Stimulated activated CD8-positive, alpha-beta memory T cell treated with anti-CD3 and anti-CD28 coated beads, Interleukin-12 subunit alpha, Interleukin-12 subunit beta, amount 100 ng/mL, for 1 hour (primary cell): ENCODE measurements around the gene HYDIN.
"Not testable (repeated sequence)": the region's sequence is repeated elsewhere in the genome, so short reads cannot be mapped to it uniquely, and the experiment has no call there.

Experiments used
- DNase-seq: peaks from one replicate; pipeline ENCODE4 v3.0.0-alpha.2; 2020; ENCODE audit warnings: low read depth

The HYDIN gene

DNA sequence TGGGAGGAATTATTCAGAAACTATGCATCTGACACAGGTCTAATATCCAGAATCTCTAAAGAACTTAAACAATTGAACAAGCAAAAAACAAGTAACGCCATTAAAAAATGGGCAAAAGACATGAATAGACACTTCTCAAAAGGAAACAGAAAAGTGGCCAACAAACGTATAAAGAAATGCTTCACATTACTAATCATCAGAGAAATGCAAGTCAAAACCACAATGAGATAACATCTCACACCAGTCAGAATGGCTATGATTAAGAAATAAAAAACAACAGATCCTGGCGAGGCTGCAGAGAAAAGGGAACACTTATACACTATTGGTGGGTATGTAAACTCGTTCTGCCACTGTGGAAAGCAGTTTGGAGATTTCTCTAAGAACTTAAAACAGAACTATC lies 379.2 kb downstream of the HYDIN start:
- DNase-seq, result not testable (repeated sequence)

DNA sequence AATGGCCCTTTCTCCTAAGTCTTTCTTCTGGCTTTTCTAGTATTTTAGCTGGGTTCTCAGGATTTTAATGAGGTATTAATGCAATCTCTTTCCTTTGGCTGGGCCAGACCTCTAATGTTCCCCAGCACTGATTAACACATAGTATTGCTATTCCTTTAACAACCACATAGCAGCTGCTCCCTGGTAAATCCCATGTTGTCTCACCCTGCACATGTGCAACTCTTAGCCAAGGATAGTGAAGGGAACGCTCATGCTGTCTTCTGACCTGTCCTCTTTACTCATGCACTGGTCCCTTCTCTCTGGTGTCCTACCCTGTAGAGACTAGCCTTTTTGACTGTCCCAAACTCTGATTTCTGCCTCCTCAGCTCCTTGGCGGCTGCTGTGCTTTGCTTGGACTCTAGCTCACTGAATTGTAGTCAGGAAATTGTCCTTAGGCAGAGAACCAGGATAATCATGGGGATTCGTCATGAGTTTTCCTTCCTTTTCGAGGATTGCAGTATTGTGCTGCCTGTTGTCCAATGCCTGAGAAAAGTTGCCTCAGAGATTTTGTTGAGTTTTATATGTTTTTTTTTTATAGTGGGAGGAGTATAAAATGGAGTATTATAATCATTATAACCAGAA lies 406.9 kb downstream of the HYDIN start:
- DNase-seq, result not testable (repeated sequence)

GRCh38 chr16:70822734-70823133 lies 407.8 kb downstream of the HYDIN start:
- not testable (repeated sequence) for DNase-seq

- not testable (repeated sequence) for DNase-seq
Measured at GRCh38 chr16:70818088-70818487, 412.4 kb downstream of the HYDIN start.

DNA sequence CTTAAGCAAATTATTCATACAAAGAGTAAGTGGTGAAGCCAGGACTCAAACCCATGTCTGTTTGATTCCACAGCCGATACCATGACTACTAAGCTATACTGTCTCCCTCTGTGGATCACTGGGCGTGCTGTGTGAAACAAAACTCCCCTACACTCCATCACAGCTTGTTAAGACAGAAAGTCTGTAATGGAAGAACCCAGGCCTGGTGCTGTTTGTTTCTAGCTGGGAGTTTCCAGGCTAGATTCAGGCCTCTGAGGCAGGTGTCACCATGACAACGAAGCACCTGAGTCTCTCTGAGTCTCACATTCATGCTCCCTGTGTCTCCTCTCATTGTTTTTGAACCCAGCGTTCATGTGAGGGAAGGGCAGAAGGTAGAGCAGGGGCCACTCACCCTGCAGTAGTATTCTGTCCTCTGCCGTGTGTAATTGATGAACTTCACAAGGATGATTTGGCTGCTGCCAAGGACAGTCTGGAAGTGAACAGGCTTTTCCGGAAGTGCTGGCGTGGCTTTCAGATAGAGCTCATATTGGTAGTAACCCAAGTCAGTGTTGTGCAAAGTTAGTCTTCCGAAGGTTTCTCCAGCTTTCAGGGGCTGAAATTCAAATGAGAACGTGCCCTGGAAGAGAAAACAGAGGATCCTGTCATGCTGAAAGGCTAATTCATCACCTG lies 421.0 kb downstream of the HYDIN start:
- no peak for DNase-seq

- DNase-seq, result no peak
Measured at GRCh38 chr16:70808371-70808770, 422.2 kb downstream of the HYDIN start.

GRCh38 chr16:70805787-70806186 lies 424.7 kb downstream of the HYDIN start:
- DNase-seq, result no peak

- DNase-seq, result no peak
Measured at GRCh38 chr16:70805380-70805779, 425.1 kb downstream of the HYDIN start.

GRCh38 chr16:70804734-70805169 lies 425.8 kb downstream of the HYDIN start:
- no peak for DNase-seq

DNA sequence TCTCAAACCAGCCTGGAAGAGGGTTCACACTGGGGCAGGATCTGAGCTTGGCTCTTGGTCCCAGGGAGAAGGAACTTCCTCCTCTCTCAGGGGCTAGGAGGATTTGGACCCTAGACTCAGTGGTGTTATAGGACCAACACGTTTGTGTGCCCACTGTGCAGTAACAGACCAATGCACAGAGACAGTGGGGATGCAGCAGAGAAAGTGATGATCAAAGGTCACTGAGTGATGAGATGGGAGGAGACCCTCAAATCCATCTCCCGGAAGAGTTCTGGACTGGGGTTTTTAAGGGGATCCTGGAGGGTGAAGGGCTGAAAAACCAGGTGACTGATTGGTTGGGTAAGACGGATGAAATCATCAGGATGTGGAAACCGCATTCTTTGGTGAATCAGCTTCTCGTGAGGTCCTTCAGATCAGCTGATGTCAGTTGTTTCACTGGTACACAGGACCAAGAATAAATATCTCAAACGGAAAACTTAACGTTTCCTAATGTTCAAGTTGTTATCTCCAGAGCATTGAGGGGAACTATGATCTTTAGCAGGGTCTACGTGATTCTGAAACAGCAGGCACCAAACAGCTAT lies 426.3 kb downstream of the HYDIN start:
- DNase-seq, result no peak

- no peak for DNase-seq
Measured at GRCh38 chr16:70803319-70803718, 427.2 kb downstream of the HYDIN start.

DNA sequence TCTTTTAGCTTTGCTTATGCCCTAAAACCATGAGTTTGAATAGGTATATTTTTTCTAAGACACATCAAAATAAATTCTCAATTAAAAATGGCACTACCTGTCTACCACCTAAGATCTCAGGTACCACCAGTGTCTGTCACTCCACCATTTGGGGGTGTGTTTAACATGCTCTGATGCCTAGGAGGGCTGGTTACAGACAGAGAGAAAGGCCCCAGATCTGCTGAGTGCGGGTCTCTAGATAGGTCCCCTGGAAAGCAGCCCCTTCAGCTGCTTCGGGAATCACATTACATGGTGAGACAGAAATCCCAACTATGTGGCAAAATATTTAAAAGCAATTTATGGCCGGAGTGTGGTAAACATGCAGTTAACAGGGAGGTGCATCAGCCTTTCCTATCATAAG lies 428.9 kb downstream of the HYDIN start:
- DNase-seq, result no peak

GRCh38 chr16:70800781-70801480 lies 429.6 kb downstream of the HYDIN start, which contains the start of gene VAC14:
Gene VAC14 (minus strand): TSS chr16:70801158. CDS start chr16:70800900, 258 bp downstream.
- peak; percentile 94 for DNase-seq

GRCh38 chr16:70800311-70800710 lies 430.2 kb downstream of the HYDIN start:
- no peak for DNase-seq

GRCh38 chr16:70796301-70796700 lies 434.2 kb downstream of the HYDIN start:
- DNase-seq, result no peak

GRCh38 chr16:70795296-70795912 lies 435.1 kb downstream of the HYDIN start:
- no peak for DNase-seq

DNA sequence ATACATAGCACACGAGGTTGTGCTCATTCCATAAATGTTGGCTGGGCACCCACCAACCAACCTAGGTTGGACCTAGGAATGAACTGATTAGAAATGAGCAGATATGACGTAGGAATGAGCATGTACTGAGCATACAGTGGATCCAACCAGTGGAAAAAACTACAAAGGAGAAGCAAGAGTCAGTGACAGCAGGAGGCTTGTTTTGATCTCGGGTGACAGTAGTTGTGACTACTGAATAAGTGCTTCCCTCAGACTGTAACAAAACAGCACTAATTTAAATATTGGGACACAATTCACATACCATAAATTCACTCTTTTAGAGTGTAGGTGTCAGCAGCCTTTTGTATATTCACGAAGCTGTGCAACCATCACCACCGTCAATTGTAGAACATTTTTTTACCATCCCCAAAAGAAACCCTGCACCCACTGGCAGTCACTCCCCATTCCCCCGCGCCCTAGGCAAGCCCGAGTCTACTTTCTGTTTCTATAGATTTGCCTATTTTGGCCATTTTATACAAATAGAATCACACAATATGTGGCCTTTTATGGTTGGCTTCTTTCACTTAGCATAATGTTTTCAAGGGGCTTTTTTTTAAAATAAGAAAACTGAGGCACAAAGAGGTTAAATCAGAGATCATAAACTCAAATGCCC lies 436.5 kb downstream of the HYDIN start:
- no peak for DNase-seq

DNA sequence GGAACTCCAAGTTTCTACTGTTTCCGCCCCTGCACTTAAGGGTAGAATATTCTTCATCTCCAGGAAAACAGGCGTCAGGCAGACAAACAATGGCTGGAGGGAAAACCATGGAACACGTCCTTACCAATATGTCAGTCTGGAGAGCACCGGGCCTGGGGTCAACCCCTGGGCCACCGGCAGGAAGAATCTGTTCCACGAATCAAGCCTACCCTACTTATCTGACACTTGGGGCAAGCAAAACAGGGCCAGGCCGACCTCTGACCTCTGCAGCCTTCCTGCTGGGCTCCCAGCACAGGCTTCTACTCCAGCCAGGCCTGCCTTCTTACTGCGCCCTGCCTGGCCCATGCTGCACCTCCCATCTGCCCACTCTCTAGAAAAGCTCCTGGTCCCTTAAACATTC lies 439.7 kb downstream of the HYDIN start:
- no peak for DNase-seq

- no peak for DNase-seq
Measured at GRCh38 chr16:70789595-70790447, 440.7 kb downstream of the HYDIN start.

- DNase-seq, result no peak
Measured at GRCh38 chr16:70788668-70789594, 441.6 kb downstream of the HYDIN start.
